ENCODE measurements around the gene P2RY4. TPM values are rescaled to one million over a fixed set of nuclear protein-coding genes. Genes with fewer than 3 reads are reported as not detected.

Gene P2RY4
- total and polyA plus RNA-seq, 2 of the 8 experiments (the other 6 are each of a cell fraction or from before 2014, with no cell fraction given), result 0.38 TPM; not detected in 1

- Histone ChIP-seq H2BK20ac (ENCODE audit: low read length) (no peak overlapping the region), H3K56ac (replicated peaks; ENCODE audit: insufficient read length, low read depth, low read length) (no peak overlapping the region), H3K9ac (replicated peaks in 1 of 4; ENCODE audit: extremely low read depth in 1 of 4, low read depth in 3 of 4, low read length in 3 of 4) (no peak overlapping the region), H2BK5ac (ENCODE audit: low read depth, low read length) (no peak overlapping the region), H3K27ac (ENCODE audit: low read depth, low read length) (no peak overlapping the region), H2BK12ac (ENCODE audit: low read depth, low read length) (no peak overlapping the region), H3K9me3 (ENCODE audit: insufficient read depth in 2 of 2, low read depth in 1 of 2, low read length in 1 of 2) (no peaks in the 10 kb centered on the region), H3K4me1 (replicated peaks in 1 of 4; ENCODE audit: control insufficient read depth in 3 of 4, insufficient read depth in 4 of 4, low read length in 3 of 4) (no peaks in the 10 kb centered on the region), H2BK15ac (ENCODE audit: low read length) (no peak overlapping the region), H4K8ac (ENCODE audit: extremely low read depth, insufficient read depth, low read length) (no peak overlapping the region), H2BK120ac (replicated peaks; ENCODE audit: low read depth, low read length) (no peak overlapping the region), H4K20me1 (replicated peaks in 1 of 2; ENCODE audit: control insufficient read depth in 1 of 2, insufficient read depth in 2 of 2, low read length in 2 of 2) (no peaks in the 10 kb centered on the region), H3K23ac (ENCODE audit: insufficient read length) (no peak overlapping the region), H4K91ac (replicated peaks; ENCODE audit: insufficient read length, low read length) (no peak overlapping the region), H3K14ac (ENCODE audit: insufficient read length) (no peak overlapping the region), H3K23me2 (ENCODE audit: low read depth, low read length) (no peaks in the 10 kb centered on the region), H3K79me1 (ENCODE audit: low read depth, low read length) (no peaks in the 10 kb centered on the region), H3K4me3 (ENCODE audit: extremely low read depth in 1 of 4, insufficient read depth in 2 of 4, low read depth in 3 of 4, low read length in 4 of 4) (no peak overlapping the region), H3K36me3 (ENCODE audit: control insufficient read depth in 2 of 4, insufficient read depth in 4 of 4, low read length in 3 of 4) (no peaks in the 10 kb centered on the region), H3K27me3 (replicated peaks in 1 of 4; ENCODE audit: control insufficient read depth in 3 of 4, extremely low read depth in 1 of 4, insufficient read depth in 3 of 4, low read length in 3 of 4) (no peaks in the 10 kb centered on the region), H4K5ac (ENCODE audit: insufficient read length, low read depth, low read length) (no peak overlapping the region), H2AFZ (ENCODE audit: low read length) (no peak overlapping the region), H3K4ac (replicated peaks; ENCODE audit: insufficient read length, low read depth, low read length) (no peak overlapping the region), H3K79me2 (ENCODE audit: control insufficient read depth in 1 of 2, insufficient read depth in 2 of 2, low read length in 2 of 2) (no peaks in the 10 kb centered on the region), H2AK5ac (ENCODE audit: low read depth, low read length) (no peak overlapping the region), H3K4me2 (ENCODE audit: insufficient read depth in 1 of 2, low read depth in 2 of 2, low read length in 2 of 2) (no peak overlapping the region), H3K18ac (ENCODE audit: extremely low read depth, low read length) (no peak overlapping the region)
- WGBS, 2 experiments (ENCODE audit: extremely low coverage in 1 of 2, insufficient coverage in 1 of 2, insufficient read length in 1 of 2, insufficient replicate concordance in 2 of 2, low coverage in 1 of 2, low lambda C conversion rate in 2 of 2, missing lambda C conversion rate in 1 of 2), result 88% methylated on average over 3 of the region's 3 CpGs; no CpG with 5 or more reads in 1 of the 2 experiments
- POLR2A ChIA-PET (ENCODE audit: partially characterized antibody), result interaction anchor here (0.6 to 1.3 kb wide), 2 partner anchors 224 to 290 kb away, joined by 3 to 4 read pairs; no protein-coding TSS in a partner anchor
- TF ChIP-seq ASH2L (IDR thresholded peaks at IDR 0.05; ENCODE audit: low read length) (no peak), ZNF274 (IDR thresholded peaks at IDR 0.05; ENCODE audit: borderline replicate concordance, extremely low read depth, low read length) (no peak), CTBP2 (IDR thresholded peaks at IDR 0.05; ENCODE audit: borderline replicate concordance, insufficient read depth, insufficient read length, low read length) (no peak), POLR2A (IDR thresholded peaks at IDR 0.05; ENCODE audit: control extremely low read depth in 1 of 2, low read depth in 2 of 2, low read length in 2 of 2) (no peak), SRF (IDR thresholded peaks at IDR 0.05; ENCODE audit: low read depth, low read length) (no peak), JUN (IDR thresholded peaks at IDR 0.05; ENCODE audit: low read depth, low read length) (no peak), PHF8 (conservative IDR thresholded peaks at IDR 0.05; ENCODE audit: low read depth, low read length) (no peak), MAX (IDR thresholded peaks at IDR 0.05) (no peak), RAD21 (IDR thresholded peaks at IDR 0.05 in 1 of 2, conservative IDR thresholded peaks at IDR 0.05 in 1 of 2; ENCODE audit: low read depth in 2 of 2, low read length in 2 of 2) (no peak)
- DNase-seq (ENCODE audit: low read depth in 1 of 2, low spot score in 2 of 2), result no peak
- CTCF ChIA-PET (ENCODE audit: partially characterized antibody), result no interaction called here
- FAIRE-seq, result no peak
Measured at GRCh38 chrX:70279081-70279480, 19.1 kb upstream of the P2RY4 start.
